Mesodermal cell (in vitro differentiated cells): ENCODE data around the gene INSYN2B.

ENCODE experiments used
- H3K27ac ChIP-seq: 2 replicates; pipeline ENCODE4 v1.7.0; 2013; ENCODE audit warnings: mild to moderate bottlenecking, low read depth, low read length, moderate library complexity; ENCODE audit not compliant: severe bottlenecking
- H3K36me3 ChIP-seq: 2 replicates; pipeline ENCODE4 v1.7.1; 2013; ENCODE audit warnings: mild to moderate bottlenecking, low read length, moderate library complexity; ENCODE audit not compliant: control insufficient read depth, insufficient read depth
- H3K4me1 ChIP-seq: one replicate; pipeline ENCODE4 v1.7.1; 2013; ENCODE audit warnings: mild to moderate bottlenecking, low read length; ENCODE audit not compliant: insufficient read depth, control insufficient read depth, poor library complexity, severe bottlenecking
- H3K4me3 ChIP-seq: 2 replicates; pipeline ENCODE4 v1.7.0; 2013; ENCODE audit warnings: low read length, control low read depth, mild to moderate bottlenecking; ENCODE audit not compliant: insufficient read depth, poor library complexity, severe bottlenecking; ENCODE audit errors: extremely low read depth
- H3K9me3 ChIP-seq: 2 replicates; pipeline ENCODE4 v1.7.1; 2013; ENCODE audit warnings: mild to moderate bottlenecking, low read length, moderate library complexity; ENCODE audit not compliant: control insufficient read depth
- WGBS, 2 experiments: methylation state at CpG; one replicate each; pipeline ENCODE4 v1.1.5; 2013; ENCODE audit warnings: missing lambda C conversion rate in 2 of 2; ENCODE audit not compliant: insufficient coverage in 2 of 2; 5-methylcytosine and 5-hydroxymethylcytosine counted together

Gene INSYN2B

DNA sequence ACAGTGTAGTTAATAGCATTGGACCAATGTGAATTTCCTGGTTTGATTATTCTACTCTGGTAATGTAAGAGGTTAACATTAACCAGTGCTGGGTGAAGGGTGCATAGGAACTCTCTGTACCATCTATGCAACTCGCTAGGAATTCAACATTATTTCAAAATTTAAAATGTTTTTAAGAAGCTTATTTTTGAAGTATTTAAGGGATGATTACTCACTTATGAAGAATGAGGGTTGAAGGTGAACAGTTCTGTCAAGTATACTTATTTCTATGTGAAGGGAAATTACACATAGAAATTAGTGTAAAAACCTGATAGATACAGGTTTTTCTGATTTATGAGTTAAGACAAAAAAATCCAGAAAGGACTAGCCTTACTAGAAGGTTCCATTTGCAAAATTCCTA lies 165.8 kb downstream of the INSYN2B start:
- WGBS, 2 experiments: no CpG with 5 or more reads among the region's 1 CpG
- H3K9me3 ChIP-seq: no peaks in the 10 kb centered on the region
- no peaks in the 10 kb centered on the region for H3K4me1 ChIP-seq
- H3K36me3 ChIP-seq: no peaks in the 10 kb centered on the region
- no peak overlapping the region for H3K4me3 ChIP-seq
- no peak overlapping the region for H3K27ac ChIP-seq
